Measurements from ENCODE around the gene IGSF21. TPM values are rescaled to one million over a fixed set of nuclear protein-coding genes. Genes with fewer than 3 reads are reported as not detected.

The IGSF21 gene
- total RNA-seq, 1 donor from 2014 or later, result 1.3 TPM

- Mint-ChIP-seq H3K9me3 (ENCODE audit: unreplicated experiment) (peaks cover 8% of the 10 kb centered on the region), H3K36me3 (ENCODE audit: unreplicated experiment) (peaks cover 5% of the 10 kb centered on the region), H3K4me3 (ENCODE audit: unreplicated experiment) (no peak overlapping the region), H3K27ac (ENCODE audit: unreplicated experiment) (no peak overlapping the region), H3K27me3 (ENCODE audit: unreplicated experiment) (peaks cover 7% of the 10 kb centered on the region), H3K4me1 (ENCODE audit: low read depth, unreplicated experiment) (peaks cover 28% of the 10 kb centered on the region)
- DNase-seq, result no peak
- TF ChIP-seq, protein P1, sequence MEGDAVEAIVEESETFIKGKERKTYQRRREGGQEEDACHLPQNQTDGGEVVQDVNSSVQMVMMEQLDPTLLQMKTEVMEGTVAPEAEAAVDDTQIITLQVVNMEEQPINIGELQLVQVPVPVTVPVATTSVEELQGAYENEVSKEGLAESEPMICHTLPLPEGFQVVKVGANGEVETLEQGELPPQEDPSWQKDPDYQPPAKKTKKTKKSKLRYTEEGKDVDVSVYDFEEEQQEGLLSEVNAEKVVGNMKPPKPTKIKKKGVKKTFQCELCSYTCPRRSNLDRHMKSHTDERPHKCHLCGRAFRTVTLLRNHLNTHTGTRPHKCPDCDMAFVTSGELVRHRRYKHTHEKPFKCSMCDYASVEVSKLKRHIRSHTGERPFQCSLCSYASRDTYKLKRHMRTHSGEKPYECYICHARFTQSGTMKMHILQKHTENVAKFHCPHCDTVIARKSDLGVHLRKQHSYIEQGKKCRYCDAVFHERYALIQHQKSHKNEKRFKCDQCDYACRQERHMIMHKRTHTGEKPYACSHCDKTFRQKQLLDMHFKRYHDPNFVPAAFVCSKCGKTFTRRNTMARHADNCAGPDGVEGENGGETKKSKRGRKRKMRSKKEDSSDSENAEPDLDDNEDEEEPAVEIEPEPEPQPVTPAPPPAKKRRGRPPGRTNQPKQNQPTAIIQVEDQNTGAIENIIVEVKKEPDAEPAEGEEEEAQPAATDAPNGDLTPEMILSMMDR (IDR thresholded peaks at IDR 0.05; ENCODE audit: partially characterized antibody, unreplicated experiment), result no peak
Observed at GRCh38 chr1:18384471-18384870, 276.9 kb downstream of the IGSF21 start.

- peaks cover 28% of the 10 kb centered on the region for H3K4me1 Mint-ChIP-seq (ENCODE audit: low read depth, unreplicated experiment)
- peak overlapping the region; percentile 39 for H3K27ac Mint-ChIP-seq (ENCODE audit: unreplicated experiment)
- peaks cover 7% of the 10 kb centered on the region for H3K27me3 Mint-ChIP-seq (ENCODE audit: unreplicated experiment)
- H3K9me3 Mint-ChIP-seq (ENCODE audit: unreplicated experiment), result peaks cover 8% of the 10 kb centered on the region
- TF ChIP-seq, protein P1 (IDR thresholded peaks at IDR 0.05; ENCODE audit: partially characterized antibody, unreplicated experiment), result no peak
- no peaks in the 10 kb centered on the region for H3K36me3 Mint-ChIP-seq (ENCODE audit: unreplicated experiment)
- peak overlapping the region; percentile 63 for H3K4me3 Mint-ChIP-seq (ENCODE audit: unreplicated experiment)
- peak; percentile 64 for DNase-seq
Observed at GRCh38 chr1:18385239-18385790, 277.7 kb downstream of the IGSF21 start.

- DNase-seq, result no peak
- H3K9me3 Mint-ChIP-seq (ENCODE audit: unreplicated experiment), result peaks cover 8% of the 10 kb centered on the region
- no peaks in the 10 kb centered on the region for H3K36me3 Mint-ChIP-seq (ENCODE audit: unreplicated experiment)
- no peak overlapping the region for H3K27ac Mint-ChIP-seq (ENCODE audit: unreplicated experiment)
- peaks cover 28% of the 10 kb centered on the region for H3K4me1 Mint-ChIP-seq (ENCODE audit: low read depth, unreplicated experiment)
- TF ChIP-seq, protein P1 (IDR thresholded peaks at IDR 0.05; ENCODE audit: partially characterized antibody, unreplicated experiment), result no peak
- H3K4me3 Mint-ChIP-seq (ENCODE audit: unreplicated experiment), result no peak overlapping the region
- H3K27me3 Mint-ChIP-seq (ENCODE audit: unreplicated experiment), result peaks cover 7% of the 10 kb centered on the region
Observed at GRCh38 chr1:18386591-18386990, 279.0 kb downstream of the IGSF21 start.

DNA sequence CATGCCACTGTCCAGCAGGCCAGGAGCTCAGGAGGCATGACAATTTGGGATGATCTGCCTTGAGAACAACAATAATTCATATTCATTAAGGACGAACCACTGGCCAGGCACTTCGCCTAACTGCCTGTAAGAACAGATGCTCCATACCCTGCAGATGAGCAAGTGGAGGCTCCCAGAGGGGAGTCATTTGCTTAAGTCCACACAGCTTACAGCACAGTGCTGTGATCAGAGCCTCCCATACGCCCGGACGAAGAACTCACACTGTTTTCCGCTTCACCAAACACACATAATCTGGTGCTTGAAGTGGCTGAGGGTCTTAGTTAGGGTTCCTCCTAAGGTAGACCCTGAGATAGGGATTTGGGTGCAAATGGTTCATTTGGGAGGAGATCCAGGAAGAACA, 279.7 kb downstream of the IGSF21 start:
- Mint-ChIP-seq H3K27me3 (ENCODE audit: unreplicated experiment) (peaks cover 7% of the 10 kb centered on the region), H3K27ac (ENCODE audit: unreplicated experiment) (no peak overlapping the region), H3K9me3 (ENCODE audit: unreplicated experiment) (peaks cover 8% of the 10 kb centered on the region), H3K4me1 (ENCODE audit: low read depth, unreplicated experiment) (peaks cover 28% of the 10 kb centered on the region), H3K4me3 (ENCODE audit: unreplicated experiment) (no peak overlapping the region), H3K36me3 (ENCODE audit: unreplicated experiment) (no peaks in the 10 kb centered on the region)
- TF ChIP-seq, protein P1 (IDR thresholded peaks at IDR 0.05; ENCODE audit: partially characterized antibody, unreplicated experiment), result no peak
- no peak for DNase-seq

DNA sequence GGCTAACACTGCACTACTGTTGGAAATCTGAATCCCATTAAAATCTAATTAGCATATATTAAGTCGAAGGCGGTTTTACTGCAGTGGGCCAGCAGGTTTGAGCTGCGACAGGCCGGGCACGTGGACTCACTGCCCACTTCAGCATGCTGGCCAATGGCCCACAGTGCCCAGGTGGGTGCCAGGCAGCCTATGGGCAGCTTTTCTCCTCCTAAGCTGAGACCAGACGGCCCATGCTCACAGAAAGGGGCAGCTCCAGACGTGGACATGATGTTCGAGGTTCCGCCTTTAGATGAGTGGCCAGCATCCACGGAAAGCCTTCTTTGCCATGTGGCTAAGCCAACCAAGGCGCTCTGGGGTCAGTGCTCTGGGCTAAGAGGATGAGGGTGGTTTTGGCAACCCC, 283.4 kb downstream of the IGSF21 start:
- Mint-ChIP-seq H3K36me3 (ENCODE audit: unreplicated experiment) (no peaks in the 10 kb centered on the region), H3K4me1 (ENCODE audit: low read depth, unreplicated experiment) (peaks cover 15% of the 10 kb centered on the region), H3K27ac (ENCODE audit: unreplicated experiment) (no peak overlapping the region), H3K27me3 (ENCODE audit: unreplicated experiment) (peaks cover 7% of the 10 kb centered on the region), H3K9me3 (ENCODE audit: unreplicated experiment) (peaks cover 5% of the 10 kb centered on the region), H3K4me3 (ENCODE audit: unreplicated experiment) (no peak overlapping the region)
- DNase-seq, result no peak
- TF ChIP-seq, protein P1 (IDR thresholded peaks at IDR 0.05; ENCODE audit: partially characterized antibody, unreplicated experiment), result no peak
